PC-9 (cell line): ENCODE results near the gene TMEM231. TPM values are rescaled to one million over a fixed set of nuclear protein-coding genes. Genes with fewer than 3 reads are reported as not detected.

Source experiments
- BruUV-seq: library from RNA; stranded (reverse); fragments of 400-500 nt; replicated peaks from 2 replicates; lab custom pipeline; 2021; lab: Mats Ljungman, UMichigan
- CTCF ChIA-PET: fragments of 300-600 bp; sonication (Branson Sonifier 250); formaldehyde crosslinking; loops from one replicate; lab custom pipeline; 2022; ENCODE audit warnings: antibody characterized with exemption; lab: Charles Lee
- POLR2A ChIA-PET: fragments of 300-600 bp; sonication (Branson Sonifier 250); formaldehyde crosslinking; loops from one replicate; lab custom pipeline; 2022; ENCODE audit warnings: antibody characterized with exemption; ENCODE audit not compliant: unreplicated experiment; lab: Charles Lee
- DNase-seq, 2 experiments: peaks; one replicate each; pipeline versions ENCODE4 v3.0.0 to v3.0.0-alpha.2; 2015 to 2022; ENCODE audit warnings: mixed read lengths in 1 of 2
- H2AFZ ChIP-seq: fragments of 200-600 bp; sonication (generic); 2 replicates; pipeline ENCODE4 v1.8.1; 2017; ENCODE audit warnings: antibody characterized with exemption
- H3F3A ChIP-seq: fragments of 200-600 bp; sonication (generic); 2 replicates; pipeline ENCODE4 v1.8.1; 2017; ENCODE audit warnings: antibody characterized with exemption, mild to moderate bottlenecking, low read depth; ENCODE audit not compliant: insufficient read depth
- H3K27ac ChIP-seq: fragments of 200-600 bp; sonication (generic); 2 replicates; pipeline ENCODE4 v1.6.1; 2016; ENCODE audit warnings: mixed run types
- H3K27me3 ChIP-seq: fragments of 200-600 bp; sonication (generic); 2 replicates; pipeline ENCODE4 v1.6.1; 2016; ENCODE audit warnings: low read depth, mixed run types; ENCODE audit not compliant: insufficient read depth
- H3K36me3 ChIP-seq: fragments of 200-600 bp; sonication (generic); 2 replicates; pipeline ENCODE4 v1.6.1; 2016; ENCODE audit warnings: low read depth, mixed run types
- H3K4me1 ChIP-seq: fragments of 200-600 bp; sonication (generic); replicated peaks from 2 replicates; pipeline ENCODE4 v1.6.1; 2016; ENCODE audit warnings: mixed run types; ENCODE audit not compliant: insufficient read depth
- H3K4me2 ChIP-seq: fragments of 200-600 bp; sonication (generic); 2 replicates; pipeline ENCODE4 v1.6.1; 2017; ENCODE audit warnings: mixed run types
- H3K4me3 ChIP-seq: fragments of 200-600 bp; sonication (generic); 2 replicates; pipeline ENCODE4 v1.6.1; 2016; ENCODE audit warnings: mixed run types
- H3K79me2 ChIP-seq: fragments of 200-600 bp; sonication (generic); 2 replicates; pipeline ENCODE4 v1.6.1; 2017; ENCODE audit warnings: low read depth, mixed run types
- H3K9me2 ChIP-seq: fragments of 200-600 bp; sonication (generic); 2 replicates; pipeline ENCODE4 v1.8.1; 2017; ENCODE audit warnings: mild to moderate bottlenecking; ENCODE audit not compliant: insufficient read depth
- H3K9me3 ChIP-seq: fragments of 200-600 bp; sonication (generic); 2 replicates; pipeline ENCODE4 v1.8.1; 2016; ENCODE audit warnings: low read depth; ENCODE audit not compliant: insufficient read depth
- H4K20me1 ChIP-seq: fragments of 200-600 bp; sonication (generic); 2 replicates; pipeline ENCODE4 v1.8.1; 2017; ENCODE audit not compliant: insufficient read depth
- CTCF ChIP-seq: fragments of 200-600 bp; sonication (generic); conservative IDR thresholded peaks from 2 replicates; pipeline ENCODE4 v1.6.1; 2017; ENCODE audit warnings: mixed run types, antibody characterized with exemption, mild to moderate bottlenecking, moderate library complexity
- EZH2 ChIP-seq: fragments of 200-600 bp; sonication (generic); IDR thresholded peaks from 2 replicates; pipeline ENCODE4 v1.8.0; 2017; ENCODE audit warnings: antibody characterized with exemption, low read depth
- intact Hi-C: fragments of 100-400 bp; cut with micrococcal nuclease; formaldehyde crosslinking; loops from one replicate; pipeline ENCODE4 v1.10.0; 2022; ENCODE audit not compliant: unreplicated experiment
- total RNA-seq: library from RNA; stranded (reverse); gene quantifications from 2 replicates; pipeline ENCODE4 v1.2.3, GENCODE V29; 2021

TMEM231 gene
- total RNA-seq, 1 experiment from 2014 or later = 18.8 TPM

GRCh38 chr16:75578212-75578611 is 22.2 kb upstream of the TMEM231 start:
- POLR2A ChIA-PET = no interaction called here
- CTCF ChIA-PET = no interaction called here
- no TSS peak for BruUV-seq

GRCh38 chr16:75576384-75576811 is 20.3 kb upstream of the TMEM231 start:
- peaks cover 33% of the 10 kb centered on the region for H3K36me3 ChIP-seq
- H3F3A ChIP-seq = peaks cover 5% of the 10 kb centered on the region; the same call in 1 of the 2 replicates
- H3K27ac ChIP-seq = no peak overlapping the region
- ChIA-PET CTCF (interaction anchor here (0.6 kb wide), 1 partner anchor 59 kb away, joined by 3 read pairs; no protein-coding TSS in a partner anchor), POLR2A (no interaction called here)
- no peaks in the 10 kb centered on the region for H3K79me2 ChIP-seq
- no peak overlapping the region for H2AFZ ChIP-seq
- TF ChIP-seq CTCF = no peak
- no peak for TF ChIP-seq EZH2
- intact Hi-C loops = no loop called here
- H3K4me2 ChIP-seq = no peak overlapping the region
- no peaks in the 10 kb centered on the region for H3K9me3 ChIP-seq
- H3K9me2 ChIP-seq = no peaks in the 10 kb centered on the region
- peaks cover 22% of the 10 kb centered on the region for H4K20me1 ChIP-seq
- BruUV-seq = no TSS peak
- H3K4me3 ChIP-seq = no peak overlapping the region
- no peak for DNase-seq
- H3K4me1 ChIP-seq = no peaks in the 10 kb centered on the region
- no peaks in the 10 kb centered on the region for H3K27me3 ChIP-seq

More at GRCh38 chr16:75578212-75578611, 22.2 kb upstream of the TMEM231 start:
- no peak for DNase-seq
- Histone ChIP-seq H3F3A (peaks cover 7% of the 10 kb centered on the region; the same call in 1 of the 2 replicates), H3K27me3 (no peaks in the 10 kb centered on the region), H2AFZ (no peak overlapping the region), H3K4me3 (no peak overlapping the region), H3K4me2 (no peak overlapping the region), H4K20me1 (peaks cover 14% of the 10 kb centered on the region; the same call in 1 of the 2 replicates), H3K4me1 (no peaks in the 10 kb centered on the region), H3K9me2 (no peaks in the 10 kb centered on the region), H3K79me2 (no peaks in the 10 kb centered on the region), H3K36me3 (peaks cover 26% of the 10 kb centered on the region), H3K9me3 (no peaks in the 10 kb centered on the region), H3K27ac (no peak overlapping the region)
- intact Hi-C loops = no loop called here
- TF ChIP-seq EZH2 (no peak), CTCF (no peak)

DNA sequence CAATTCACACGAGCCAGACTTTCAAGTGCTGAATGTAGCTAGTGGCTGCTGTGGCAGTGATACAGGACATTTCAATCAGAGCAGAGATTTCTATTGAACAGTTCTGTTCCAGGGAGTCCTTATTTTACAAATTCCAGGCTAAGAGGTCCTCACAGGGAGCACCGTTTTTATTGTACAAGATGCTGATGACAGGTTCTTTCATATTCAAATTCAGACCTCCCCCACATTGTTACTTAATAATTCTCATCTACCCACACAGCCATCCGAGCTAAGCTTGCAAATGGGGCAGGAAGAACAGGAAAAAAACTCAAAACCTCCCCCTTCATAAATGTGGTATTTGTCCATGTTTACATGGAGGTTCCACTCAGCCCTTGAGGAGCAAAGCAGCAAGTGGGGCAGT is 19.9 kb upstream of the TMEM231 start:
- Histone ChIP-seq H3K9me3 (no peaks in the 10 kb centered on the region), H3K27ac (no peak overlapping the region), H3F3A (peaks cover 5% of the 10 kb centered on the region; the same call in 1 of the 2 replicates), H2AFZ (no peak overlapping the region), H3K79me2 (no peaks in the 10 kb centered on the region), H3K36me3 (peaks cover 33% of the 10 kb centered on the region), H3K4me1 (no peaks in the 10 kb centered on the region), H4K20me1 (peaks cover 22% of the 10 kb centered on the region), H3K4me2 (no peak overlapping the region), H3K9me2 (no peaks in the 10 kb centered on the region), H3K27me3 (no peaks in the 10 kb centered on the region), H3K4me3 (no peak overlapping the region)
- BruUV-seq = no TSS peak
- TF ChIP-seq CTCF (no peak), EZH2 (no peak)
- intact Hi-C loops = no loop called here
- ChIA-PET CTCF (interaction anchor here (0.6 kb wide), 1 partner anchor 58 kb away, joined by 3 read pairs; no protein-coding TSS in a partner anchor), POLR2A (no interaction called here)
- DNase-seq = no peak
